ENCODE data around the gene CPAMD8. TPM values are rescaled to one million over a fixed set of nuclear protein-coding genes. Genes with fewer than 3 reads are reported as not detected.

The CPAMD8 gene
- polyA plus RNA-seq, 3 donors, result 34.1 to 55.6 (median 44.2) TPM

DNA sequence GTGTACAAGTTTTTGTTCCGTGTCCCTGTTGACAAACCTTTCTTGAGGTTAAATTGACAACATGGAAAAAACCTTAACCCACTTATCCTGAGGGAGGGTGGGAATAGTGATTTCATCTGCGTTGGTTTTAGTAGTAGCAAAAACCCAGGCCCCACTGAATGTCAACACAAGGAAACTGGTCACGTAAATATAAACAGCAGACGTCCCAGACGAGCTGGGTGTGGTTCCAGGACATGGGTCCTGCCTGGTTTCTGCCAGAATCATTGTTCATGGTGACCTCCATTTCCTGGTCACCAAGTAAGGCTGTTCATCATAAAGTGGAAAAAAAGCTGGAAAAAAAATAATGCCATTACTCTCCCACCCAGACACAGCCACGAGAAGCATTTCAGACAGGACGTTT, 154.7 kb downstream of the CPAMD8 start:
- DNase-seq (ENCODE audit: extremely low read depth in 1 of 11, low read depth in 9 of 11, low spot score in 4 of 11), result peak in 2 of 11 donors; percentile 20

DNA sequence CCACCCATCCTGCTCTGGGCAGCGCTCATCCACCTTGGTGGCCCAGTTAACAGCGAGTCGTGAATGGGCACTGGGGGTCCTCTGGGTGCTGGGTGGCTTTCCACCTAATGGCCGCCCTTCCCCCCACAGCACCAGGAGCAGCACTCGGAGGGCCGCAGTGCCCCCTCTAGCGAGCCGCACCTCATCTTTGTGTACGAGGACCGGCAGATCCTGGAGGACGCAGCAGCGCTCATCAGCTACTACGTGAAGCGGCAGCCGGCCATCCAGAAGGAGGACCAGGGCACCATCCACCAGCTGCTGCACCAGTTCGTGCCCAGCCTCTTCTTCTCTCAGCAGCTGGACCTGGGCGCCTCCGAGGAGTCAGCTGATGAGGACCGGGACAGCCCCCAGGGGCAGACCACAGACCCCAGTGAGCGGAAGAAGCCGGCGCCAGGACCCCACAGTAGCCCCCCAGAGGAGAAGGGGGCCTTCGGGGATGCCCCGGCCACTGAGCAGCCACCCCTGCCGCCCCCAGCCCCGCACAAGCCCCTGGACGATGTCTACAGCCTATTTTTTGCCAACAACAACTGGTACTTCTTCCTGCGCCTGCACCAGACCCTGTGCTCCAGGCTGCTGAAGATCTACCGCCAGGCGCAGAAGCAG, 157.2 kb downstream of the CPAMD8 start:
- no peak for DNase-seq (ENCODE audit: extremely low read depth in 1 of 11, low read depth in 9 of 11, low spot score in 4 of 11)

DNA sequence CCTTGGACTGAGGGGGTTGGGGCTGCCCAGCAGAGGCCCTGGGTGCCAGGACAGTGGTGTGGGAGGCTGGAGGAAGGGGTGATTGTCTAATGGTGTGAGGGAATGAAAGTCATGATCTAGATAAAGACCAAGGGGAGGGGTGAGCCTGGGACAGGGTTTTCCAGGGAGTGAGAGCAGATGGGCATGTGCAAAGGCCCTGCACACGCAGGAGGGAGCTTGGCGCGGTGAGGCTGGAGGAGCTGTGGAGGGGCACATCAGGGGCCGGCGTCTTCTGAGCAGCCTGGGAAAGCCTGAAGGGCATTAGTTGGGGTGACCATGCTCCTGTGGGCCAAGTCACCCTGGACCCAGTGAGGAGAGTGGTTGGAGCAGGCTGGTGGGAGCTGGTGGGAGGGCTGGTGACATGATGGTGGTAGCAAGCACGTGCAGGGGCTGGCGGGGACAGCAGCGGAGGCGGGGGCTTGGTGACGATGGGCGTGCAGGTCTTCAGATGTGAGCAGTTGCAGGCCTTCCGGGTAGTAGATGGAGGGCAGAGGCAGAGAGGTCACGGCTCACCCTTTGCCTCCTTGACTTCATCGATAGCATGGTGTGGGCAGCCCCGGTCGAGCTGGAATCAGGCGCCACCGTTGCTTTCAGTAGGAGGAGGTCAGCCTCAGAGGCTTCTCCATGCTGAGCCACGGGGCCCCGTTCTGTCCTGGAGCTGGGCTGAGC, 158.0 kb downstream of the CPAMD8 start:
- no peak for DNase-seq (ENCODE audit: extremely low read depth in 1 of 11, low read depth in 9 of 11, low spot score in 4 of 11)

DNA sequence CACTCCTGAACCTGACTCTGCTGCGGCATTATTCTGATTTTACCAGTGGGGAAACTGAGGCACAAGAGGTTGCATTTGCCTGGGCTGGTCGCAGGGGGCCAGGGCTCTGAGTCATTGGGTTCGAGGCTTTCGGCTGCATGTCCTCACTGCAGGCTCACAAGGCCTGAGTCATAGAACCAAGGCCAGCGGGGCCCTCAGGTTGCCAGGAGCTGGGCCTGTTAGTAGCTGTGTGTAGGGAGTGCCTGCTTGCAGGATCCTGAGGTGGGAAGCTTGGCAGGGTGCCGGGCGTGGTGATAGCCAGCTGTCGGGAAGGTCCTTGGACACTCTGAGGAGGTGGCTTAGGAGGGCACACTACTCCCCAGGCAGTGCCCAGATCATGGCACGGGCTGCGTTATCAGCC, 159.4 kb downstream of the CPAMD8 start:
- DNase-seq (ENCODE audit: extremely low read depth in 1 of 11, low read depth in 9 of 11, low spot score in 4 of 11), result no peak

DNA sequence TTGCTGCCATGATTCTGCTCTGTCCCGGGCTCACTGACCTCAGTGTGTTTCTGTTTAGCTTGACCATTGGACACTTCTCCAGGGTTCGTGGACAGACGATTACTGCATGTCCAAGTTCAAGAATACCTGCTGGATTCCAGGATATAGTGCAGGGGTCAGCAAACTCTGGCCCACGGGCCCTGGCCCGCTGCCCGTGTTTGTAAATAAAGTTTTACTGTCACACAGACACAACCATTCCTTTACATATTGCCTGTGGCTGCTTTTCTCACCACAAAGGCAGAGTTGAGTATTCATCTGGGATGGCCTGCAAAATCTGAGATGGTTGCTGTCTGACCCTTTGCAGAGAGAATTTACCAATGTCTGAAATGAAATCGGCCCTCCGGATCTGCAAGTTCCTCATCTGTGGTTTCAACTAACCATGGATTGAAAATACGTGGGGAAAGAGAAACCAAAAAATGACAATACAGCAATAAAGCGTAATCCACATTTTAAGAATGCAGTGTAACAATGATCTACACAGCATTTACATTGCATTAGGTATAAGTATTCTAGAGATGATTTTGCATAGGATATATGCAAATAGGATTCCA, 163.7 kb downstream of the CPAMD8 start:
- DNase-seq (ENCODE audit: extremely low read depth in 1 of 11, low read depth in 9 of 11, low spot score in 4 of 11), result no peak

DNA sequence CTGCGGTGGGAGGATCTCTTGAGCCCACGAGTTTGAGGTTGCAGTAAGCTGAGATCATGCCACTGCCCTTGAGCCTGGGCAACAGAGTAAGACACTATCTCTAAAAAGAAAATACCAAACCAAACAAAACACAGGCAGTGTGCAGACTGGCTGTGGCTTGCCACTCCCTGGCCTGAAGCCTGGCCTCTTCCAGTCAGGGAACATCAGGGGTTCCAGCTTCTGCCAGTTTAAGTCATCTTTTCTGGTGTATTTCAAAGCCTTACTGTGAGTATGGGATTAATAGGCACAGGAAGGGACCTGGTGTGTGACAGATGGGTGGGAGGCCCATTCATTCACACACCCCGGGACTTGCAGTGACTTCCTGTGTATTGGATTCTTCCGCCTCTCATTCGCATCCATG, 164.8 kb downstream of the CPAMD8 start:
- no peak for DNase-seq (ENCODE audit: extremely low read depth in 1 of 11, low read depth in 9 of 11, low spot score in 4 of 11)

DNA sequence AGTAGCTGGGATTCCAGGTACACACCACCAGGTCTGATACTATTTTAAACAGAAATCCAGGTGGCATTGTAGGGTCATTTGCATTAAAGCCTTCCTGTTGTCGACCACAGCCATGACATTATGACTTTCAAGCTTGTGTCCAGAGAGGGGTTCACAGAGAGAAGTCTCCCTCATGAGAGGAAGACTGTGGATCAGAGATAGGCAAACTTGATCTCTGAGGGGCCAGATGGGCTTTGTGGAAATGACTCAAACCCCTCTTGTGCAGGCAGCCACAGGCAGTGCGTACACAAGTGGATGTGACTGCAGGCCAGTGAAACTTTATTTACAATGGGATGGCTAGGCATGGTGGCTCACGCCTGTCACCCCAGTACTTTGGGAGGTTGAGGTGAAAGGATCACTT, 165.6 kb downstream of the CPAMD8 start:
- no peak for DNase-seq (ENCODE audit: extremely low read depth in 1 of 11, low read depth in 9 of 11, low spot score in 4 of 11)

DNA sequence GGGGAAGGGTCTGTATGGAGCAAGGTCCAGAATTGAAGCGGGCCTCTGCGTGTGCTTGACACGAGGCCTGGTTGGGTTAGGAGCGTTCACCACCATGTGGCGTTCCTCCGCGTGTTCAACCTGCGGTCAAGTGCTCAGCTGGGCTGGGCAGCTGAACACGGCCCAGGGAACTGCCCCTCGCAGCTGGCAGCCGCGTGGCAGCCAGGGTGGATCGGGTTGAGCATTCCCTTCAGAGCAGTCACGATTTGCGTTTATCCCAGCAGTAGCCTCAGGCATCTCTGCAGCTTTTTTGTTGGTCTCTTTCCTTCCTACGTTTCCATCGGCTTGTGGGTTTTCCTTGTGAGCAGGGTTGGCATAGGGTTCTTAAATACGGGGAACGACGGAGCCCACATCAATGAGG, 166.5 kb downstream of the CPAMD8 start:
- DNase-seq (ENCODE audit: extremely low read depth in 1 of 11, low read depth in 9 of 11, low spot score in 4 of 11), result no peak

DNA sequence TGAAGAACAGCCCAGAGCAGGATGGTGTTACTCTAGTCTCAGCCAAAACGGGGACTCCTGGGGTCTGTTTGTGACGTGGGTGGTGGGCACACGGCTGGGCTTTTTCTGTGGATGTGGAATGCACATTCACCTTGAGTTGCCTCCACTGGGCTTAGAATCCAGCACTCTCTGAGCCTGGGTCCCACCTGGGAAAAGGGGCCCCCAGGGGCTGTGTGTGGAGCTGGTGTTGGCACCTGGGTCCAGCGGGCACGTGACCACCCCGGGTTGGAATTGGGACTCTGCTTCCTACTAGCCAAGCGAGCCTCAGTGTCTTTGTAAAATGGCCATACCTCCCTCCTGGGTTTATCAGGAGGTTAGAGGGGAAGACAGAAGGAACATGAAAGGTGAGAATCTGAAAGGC, 167.0 kb downstream of the CPAMD8 start:
- DNase-seq (ENCODE audit: extremely low read depth in 1 of 11, low read depth in 9 of 11, low spot score in 4 of 11), result no peak

DNA sequence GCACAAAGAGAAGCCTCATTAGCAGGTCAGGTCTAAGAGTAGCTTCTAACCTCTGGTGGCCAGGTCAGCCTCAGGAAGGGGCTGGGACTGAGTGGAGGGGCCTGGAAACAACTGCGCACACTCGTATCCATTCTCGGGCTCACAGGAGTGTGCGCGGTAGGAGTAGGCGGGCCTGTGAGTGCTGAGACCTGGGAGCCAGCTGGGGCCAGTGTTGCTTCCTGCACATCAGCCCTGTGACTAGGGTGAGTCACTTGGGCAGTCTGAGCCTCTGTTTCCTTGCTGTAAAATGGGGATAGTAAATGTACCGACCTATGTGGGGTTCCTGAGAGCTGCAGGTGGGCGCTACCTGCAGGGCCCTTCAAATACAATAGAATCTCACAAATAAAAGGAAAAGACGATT, 170.5 kb downstream of the CPAMD8 start:
- no peak for DNase-seq (ENCODE audit: extremely low read depth in 1 of 11, low read depth in 9 of 11, low spot score in 4 of 11)

DNA sequence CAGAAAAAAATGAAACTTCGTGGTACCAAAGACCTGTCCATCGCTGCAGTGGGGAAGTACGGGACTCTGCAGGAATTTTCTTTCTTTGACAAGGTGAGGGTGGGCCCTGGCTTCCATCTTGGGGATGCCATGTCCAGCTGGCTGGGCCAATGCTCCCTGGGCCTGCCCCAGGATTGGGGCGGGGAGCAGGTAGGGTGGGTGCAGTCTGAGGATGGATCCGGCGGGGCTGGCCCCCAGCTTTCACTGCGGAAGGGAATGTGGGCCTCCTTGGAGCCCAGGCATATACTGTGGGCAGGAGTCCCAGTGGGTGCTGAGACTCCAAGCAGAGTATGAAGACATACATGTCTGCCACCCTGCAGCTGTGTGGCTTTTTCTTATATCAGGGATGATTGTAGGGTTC, 173.5 kb downstream of the CPAMD8 start:
- no peak for DNase-seq (ENCODE audit: extremely low read depth in 1 of 11, low read depth in 9 of 11, low spot score in 4 of 11)

DNA sequence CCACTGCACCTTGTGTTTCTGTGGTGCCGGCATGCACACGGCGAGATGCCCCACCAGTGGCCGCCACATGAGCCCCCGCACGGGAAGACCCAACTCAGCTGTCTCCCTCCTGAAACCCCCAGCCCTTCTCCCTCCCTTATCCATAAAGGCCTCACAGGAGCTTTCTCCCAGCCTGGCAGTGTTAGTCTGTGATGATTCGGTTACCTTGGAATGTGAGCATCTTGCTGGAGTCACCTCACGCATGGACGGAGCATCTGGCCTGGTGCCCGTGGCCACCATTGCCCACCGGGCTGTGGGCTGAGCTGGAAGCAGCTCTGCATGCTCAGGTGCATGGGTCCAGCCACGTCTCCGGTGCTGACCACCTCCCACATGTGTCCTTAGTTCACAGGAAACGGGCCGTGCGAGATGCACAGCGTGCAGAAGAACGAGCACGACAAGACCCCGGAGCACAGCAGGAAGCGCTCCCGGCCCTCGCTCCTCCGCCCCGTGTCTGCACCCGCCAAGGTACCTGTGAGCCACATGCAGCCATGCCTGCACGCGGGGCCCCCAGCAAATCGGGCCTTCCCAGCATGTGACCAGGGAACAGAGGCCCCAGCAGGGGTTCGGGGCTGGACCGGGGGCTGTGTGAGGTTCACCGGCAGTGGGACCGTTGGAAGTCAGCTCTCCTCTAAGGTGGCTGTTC, 175.4 kb downstream of the CPAMD8 start:
- no peak for DNase-seq (ENCODE audit: extremely low read depth in 1 of 11, low read depth in 9 of 11, low spot score in 4 of 11)

DNA sequence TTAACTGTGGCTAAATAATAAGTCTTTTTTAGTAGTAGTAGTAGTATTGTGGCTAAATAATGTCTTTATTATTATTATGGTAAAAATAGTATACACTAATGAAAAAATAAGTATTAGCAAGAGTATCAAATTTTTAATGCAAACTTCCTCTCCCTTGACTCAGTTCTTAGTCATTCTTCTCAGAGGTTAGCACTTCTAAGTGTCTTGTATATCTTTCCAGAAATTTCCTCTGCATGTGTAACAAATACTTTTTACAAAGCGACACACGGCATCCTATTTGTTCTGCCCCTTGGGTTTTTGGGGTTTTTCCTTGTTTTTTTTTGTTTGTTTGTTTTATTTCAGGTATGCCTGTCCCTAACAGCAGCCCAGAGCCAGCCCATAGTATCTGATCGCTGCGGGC, 176.5 kb downstream of the CPAMD8 start:
- DNase-seq (ENCODE audit: extremely low read depth in 1 of 11, low read depth in 9 of 11, low spot score in 4 of 11), result no peak

DNA sequence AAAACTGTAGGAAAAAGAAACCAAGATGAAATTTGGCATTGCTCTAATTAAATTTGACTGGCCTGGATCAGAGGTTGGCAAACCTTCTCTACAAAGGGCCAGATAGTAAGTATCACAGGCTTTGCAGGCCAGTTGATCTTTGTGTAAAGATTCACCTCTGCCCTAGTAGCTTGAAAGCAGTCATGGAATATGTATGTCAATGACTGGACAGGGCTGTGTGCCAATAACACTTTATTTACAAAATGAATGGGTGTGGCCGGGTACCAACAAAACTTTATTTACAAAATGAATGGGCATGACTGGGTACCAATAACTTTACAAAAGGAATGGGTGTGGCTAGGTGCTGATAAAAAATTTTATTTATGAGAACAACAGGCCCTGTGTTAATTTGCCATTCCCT, 177.4 kb downstream of the CPAMD8 start:
- no peak for DNase-seq (ENCODE audit: extremely low read depth in 1 of 11, low read depth in 9 of 11, low spot score in 4 of 11)

DNA sequence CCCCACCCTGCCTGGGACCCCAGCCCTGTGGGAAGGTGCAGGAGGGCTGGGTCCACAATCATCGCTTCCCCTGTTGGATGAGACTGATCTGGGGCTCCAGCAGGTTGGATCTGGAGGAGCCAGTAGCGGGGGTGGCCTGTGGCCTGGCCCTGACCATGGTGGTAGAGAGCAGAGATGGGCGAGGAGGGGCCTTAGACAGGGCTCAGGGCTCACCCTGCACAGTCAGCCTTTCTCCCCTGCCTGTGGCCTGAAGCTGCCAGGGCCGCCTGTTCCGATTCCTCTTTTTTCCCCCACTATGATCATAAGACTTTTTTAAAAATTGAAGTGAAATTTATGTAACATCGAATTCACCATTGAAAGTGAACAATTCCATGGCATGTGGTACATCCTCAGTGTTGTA, 179.2 kb downstream of the CPAMD8 start:
- DNase-seq (ENCODE audit: extremely low read depth in 1 of 11, low read depth in 9 of 11, low spot score in 4 of 11), result no peak

DNA sequence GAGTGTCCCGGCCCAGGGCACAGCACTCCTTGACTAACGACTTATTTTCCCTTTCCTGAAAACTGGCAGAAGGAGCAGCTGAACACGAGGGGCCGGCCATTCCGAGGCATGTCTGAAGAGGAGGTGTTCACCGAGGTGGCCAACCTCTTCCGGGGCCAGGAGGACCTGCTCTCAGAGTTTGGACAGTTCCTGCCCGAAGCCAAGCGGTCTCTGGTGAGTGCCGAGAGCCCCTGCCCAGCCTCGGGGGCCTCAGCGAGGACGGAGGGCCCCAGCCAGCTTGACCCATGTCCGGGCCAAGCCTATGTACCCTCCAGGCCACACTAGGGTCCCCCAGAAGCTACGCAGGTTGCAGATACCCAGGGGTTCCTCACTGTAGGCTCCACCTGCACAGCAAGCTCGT, 179.7 kb downstream of the CPAMD8 start:
- no peak for DNase-seq (ENCODE audit: extremely low read depth in 1 of 11, low read depth in 9 of 11, low spot score in 4 of 11)

Measured in renal cortex interstitium (tissue), 11 donors.